ENCODE data around the gene EMP1.

GRCh38 chr12:13251521-13251920 lies 55.0 kb downstream of the EMP1 start:
- TF ChIP-seq CTCF (IDR thresholded peaks at IDR 0.05; ENCODE audit: low read length) = no peak
- TF ChIP-seq EZH2 (IDR thresholded peaks at IDR 0.05; ENCODE audit: borderline replicate concordance, low read length) = no peak
